ENCODE results near the gene MTURN.

MTURN gene

DNA sequence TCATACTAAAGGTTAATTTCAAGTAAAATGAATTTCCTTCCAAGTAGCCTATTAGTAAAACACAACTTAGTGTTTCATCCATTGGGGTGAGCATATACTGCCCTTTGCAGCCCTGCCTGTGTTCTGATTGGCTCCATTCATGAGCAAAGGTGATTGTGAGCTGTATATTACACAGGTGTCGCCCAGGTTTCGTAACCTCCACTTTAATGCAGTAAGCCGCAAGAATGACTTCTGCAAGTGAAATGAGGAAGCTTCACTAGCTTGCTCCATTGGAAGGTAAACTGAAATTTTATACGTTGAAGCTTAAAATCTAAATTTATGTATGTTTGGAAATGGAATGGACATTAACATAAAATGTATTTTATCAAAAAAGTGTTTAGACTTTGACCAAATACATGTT lies 24.4 kb downstream of the MTURN start:
- no peak overlapping the region for H4K8ac ChIP-seq (ENCODE audit: low read length)
- H2BK5ac ChIP-seq (ENCODE audit: low read depth, low read length, poor library complexity, severe bottlenecking) = no peak overlapping the region

DNA sequence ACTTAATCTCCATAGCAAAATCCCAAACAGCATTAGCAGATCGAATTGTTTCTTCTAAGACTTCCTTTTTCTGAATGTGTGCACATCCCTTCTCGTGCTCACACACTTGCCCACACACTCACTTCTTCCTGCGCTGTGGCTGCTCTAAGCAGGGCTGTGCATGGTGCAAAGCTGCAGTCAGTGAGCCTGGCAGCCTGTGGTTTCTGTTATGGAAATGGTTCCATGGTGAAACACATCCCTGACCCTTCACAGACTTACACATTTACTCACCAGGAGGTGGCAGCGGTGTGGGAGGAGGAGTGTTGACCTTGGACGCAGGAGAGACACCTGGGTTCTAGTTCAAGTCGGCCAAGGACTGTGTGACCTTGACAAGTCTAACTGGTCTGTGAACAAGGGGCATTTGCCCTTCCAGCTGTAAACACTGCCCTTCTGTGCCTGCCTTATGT lies 24.9 kb downstream of the MTURN start:
- 78% methylated on average over 5 of the region's 6 CpGs for WGBS
- H4K91ac ChIP-seq (ENCODE audit: low read length) = no peak overlapping the region
- no peak overlapping the region for H3K18ac ChIP-seq (ENCODE audit: low read depth in 1 of 2, low read length in 2 of 2)
- peaks cover 13% of the 10 kb centered on the region for H3K4me1 ChIP-seq (ENCODE audit: control insufficient read depth, insufficient read depth, low read depth, low read length)
- peak; percentile 45 for DNase-seq
- peaks cover 3 to 29% of the 10 kb centered on the region in 2 experiments for H3K36me3 ChIP-seq (ENCODE audit: control insufficient read depth in 1 of 2, insufficient read depth in 2 of 2, low read depth in 1 of 2, low read length in 2 of 2)
- peaks cover 1% of the 10 kb centered on the region for H3K79me1 ChIP-seq (replicated peaks; ENCODE audit: low read length, poor library complexity, severe bottlenecking)
- no peaks in the 10 kb centered on the region for H3K27me3 ChIP-seq (ENCODE audit: control insufficient read depth in 1 of 2, insufficient read depth in 1 of 2, low read length in 2 of 2)
- no peak overlapping the region for H2AFZ ChIP-seq (ENCODE audit: low read depth, low read length)
- no peak overlapping the region for H2BK120ac ChIP-seq (ENCODE audit: low read depth, low read length)
- H3K4ac ChIP-seq (ENCODE audit: low read depth in 1 of 2, low read length in 2 of 2) = no peak overlapping the region
- H2BK12ac ChIP-seq (ENCODE audit: low read length in 2 of 2) = no peak overlapping the region
- H3K9me3 ChIP-seq (ENCODE audit: control insufficient read depth, low read length) = no peaks in the 10 kb centered on the region
- H2BK15ac ChIP-seq (ENCODE audit: low read depth, poor library complexity, severe bottlenecking) = no peak overlapping the region
- no peak overlapping the region for H3K9ac ChIP-seq (ENCODE audit: low read length)
- H2AK5ac ChIP-seq (ENCODE audit: low read length, severe bottlenecking) = no peak overlapping the region
- no peak overlapping the region for H4K8ac ChIP-seq (ENCODE audit: low read length)
- no peak overlapping the region for H3K14ac ChIP-seq (ENCODE audit: low read length in 2 of 2)
- no peak overlapping the region for H2BK5ac ChIP-seq (ENCODE audit: low read depth, low read length, poor library complexity, severe bottlenecking)
- H3K4me3 ChIP-seq (ENCODE audit: insufficient read depth in 1 of 2, low read depth in 1 of 2, low read length in 2 of 2) = no peak overlapping the region
- no peak overlapping the region for H3K4me2 ChIP-seq (ENCODE audit: low read length, poor library complexity, severe bottlenecking)
- no peak overlapping the region for H3K23ac ChIP-seq (ENCODE audit: low read length in 2 of 2)
- no peak overlapping the region for H3K27ac ChIP-seq (ENCODE audit: low read length, poor library complexity, severe bottlenecking)

More for the DNA sequence above, 24.4 kb downstream of the MTURN start:
- Histone ChIP-seq H3K4ac (ENCODE audit: low read depth in 1 of 2, low read length in 2 of 2) (no peak overlapping the region), H2AK5ac (ENCODE audit: low read length, severe bottlenecking) (no peak overlapping the region), H4K91ac (ENCODE audit: low read length) (no peak overlapping the region), H3K9ac (ENCODE audit: low read length) (no peak overlapping the region), H3K36me3 (ENCODE audit: control insufficient read depth in 1 of 2, insufficient read depth in 2 of 2, low read depth in 1 of 2, low read length in 2 of 2) (peaks cover 3 to 34% of the 10 kb centered on the region in 2 experiments), H3K18ac (ENCODE audit: low read depth in 1 of 2, low read length in 2 of 2) (no peak overlapping the region), H3K27me3 (ENCODE audit: control insufficient read depth in 1 of 2, insufficient read depth in 1 of 2, low read length in 2 of 2) (no peaks in the 10 kb centered on the region), H2BK15ac (ENCODE audit: low read depth, poor library complexity, severe bottlenecking) (no peak overlapping the region), H2AFZ (ENCODE audit: low read depth, low read length) (no peak overlapping the region), H3K14ac (ENCODE audit: low read length in 2 of 2) (no peak overlapping the region), H3K79me1 (replicated peaks; ENCODE audit: low read length, poor library complexity, severe bottlenecking) (peaks cover 1% of the 10 kb centered on the region), H2BK120ac (ENCODE audit: low read depth, low read length) (no peak overlapping the region), H3K4me3 (ENCODE audit: insufficient read depth in 1 of 2, low read depth in 1 of 2, low read length in 2 of 2) (no peak overlapping the region), H3K23ac (ENCODE audit: low read length in 2 of 2) (no peak overlapping the region), H3K4me1 (ENCODE audit: control insufficient read depth, insufficient read depth, low read depth, low read length) (peaks cover 13% of the 10 kb centered on the region), H3K27ac (ENCODE audit: low read length, poor library complexity, severe bottlenecking) (no peak overlapping the region), H3K4me2 (ENCODE audit: low read length, poor library complexity, severe bottlenecking) (no peak overlapping the region), H3K9me3 (ENCODE audit: control insufficient read depth, low read length) (no peaks in the 10 kb centered on the region), H2BK12ac (ENCODE audit: low read length in 2 of 2) (no peak overlapping the region)
- 93% methylated on average over 3 of the region's 4 CpGs for WGBS
- DNase-seq = no peak

DNA sequence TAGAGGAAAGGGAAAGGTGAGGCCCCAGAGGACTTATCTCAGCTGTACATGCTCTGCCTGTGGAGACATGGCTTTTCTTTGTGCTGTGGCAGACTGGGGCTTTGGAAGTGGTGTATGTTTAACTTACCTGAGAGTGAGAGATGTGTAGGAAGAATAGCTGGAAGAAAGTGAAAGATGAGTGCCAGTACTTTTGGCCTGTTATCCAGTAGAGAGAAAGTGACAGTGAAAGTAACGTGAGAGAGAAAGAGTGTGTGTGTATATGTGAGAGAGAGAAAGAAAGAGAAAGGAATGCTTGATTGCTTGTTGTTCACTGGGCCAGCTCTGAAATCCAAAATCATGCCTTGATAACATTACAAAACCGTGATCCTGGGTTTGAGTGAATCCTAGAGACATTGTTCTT lies 25.5 kb downstream of the MTURN start:
- Histone ChIP-seq H3K79me1 (replicated peaks; ENCODE audit: low read length, poor library complexity, severe bottlenecking) (peaks cover 1% of the 10 kb centered on the region), H3K18ac (ENCODE audit: low read depth in 1 of 2, low read length in 2 of 2) (no peak overlapping the region), H3K27me3 (ENCODE audit: control insufficient read depth in 1 of 2, insufficient read depth in 1 of 2, low read length in 2 of 2) (no peaks in the 10 kb centered on the region), H2BK120ac (ENCODE audit: low read depth, low read length) (no peak overlapping the region), H2BK5ac (ENCODE audit: low read depth, low read length, poor library complexity, severe bottlenecking) (no peak overlapping the region), H3K4ac (ENCODE audit: low read depth in 1 of 2, low read length in 2 of 2) (no peak overlapping the region), H3K9me3 (ENCODE audit: control insufficient read depth, low read length) (no peaks in the 10 kb centered on the region), H3K27ac (ENCODE audit: low read length, poor library complexity, severe bottlenecking) (no peak overlapping the region), H3K4me1 (ENCODE audit: control insufficient read depth, insufficient read depth, low read depth, low read length) (peaks cover 13% of the 10 kb centered on the region), H3K4me3 (ENCODE audit: insufficient read depth in 1 of 2, low read depth in 1 of 2, low read length in 2 of 2) (no peak overlapping the region), H4K91ac (ENCODE audit: low read length) (no peak overlapping the region), H3K4me2 (ENCODE audit: low read length, poor library complexity, severe bottlenecking) (no peak overlapping the region), H2AK5ac (ENCODE audit: low read length, severe bottlenecking) (no peak overlapping the region), H4K8ac (ENCODE audit: low read length) (no peak overlapping the region), H3K14ac (ENCODE audit: low read length in 2 of 2) (no peak overlapping the region), H3K36me3 (ENCODE audit: control insufficient read depth in 1 of 2, insufficient read depth in 2 of 2, low read depth in 1 of 2, low read length in 2 of 2) (peaks cover 3 to 24% of the 10 kb centered on the region in 2 experiments), H2BK12ac (ENCODE audit: low read length in 2 of 2) (no peak overlapping the region), H2BK15ac (ENCODE audit: low read depth, poor library complexity, severe bottlenecking) (no peak overlapping the region), H3K23ac (ENCODE audit: low read length in 2 of 2) (no peak overlapping the region), H2AFZ (ENCODE audit: low read depth, low read length) (no peak overlapping the region), H3K9ac (ENCODE audit: low read length) (no peak overlapping the region)
- no peak for DNase-seq
- 89% methylated on average over 2 of the region's 2 CpGs for WGBS

DNA sequence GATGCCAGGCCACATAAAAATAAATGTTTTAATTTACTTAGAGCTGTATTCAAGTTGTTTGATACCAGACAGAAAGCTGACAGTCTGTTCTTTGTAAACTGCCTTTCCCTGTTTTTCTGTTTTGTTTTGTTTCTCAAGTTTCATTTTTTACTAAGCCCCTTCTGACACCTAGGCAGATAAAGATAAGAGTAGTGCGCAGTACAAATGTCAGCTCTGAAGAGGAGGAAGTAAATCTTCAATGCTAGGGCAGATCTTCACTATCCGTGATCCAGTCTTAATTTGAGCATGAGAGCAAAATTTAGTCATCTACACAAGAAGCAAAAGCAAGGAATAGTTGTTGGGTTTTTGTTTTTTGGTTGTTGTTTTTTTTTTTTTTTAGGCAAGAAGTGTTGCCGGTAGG lies 27.3 kb downstream of the MTURN start:
- 86% methylated on average over 2 of the region's 3 CpGs for WGBS
- no peak overlapping the region for H3K4ac ChIP-seq (ENCODE audit: low read depth in 1 of 2, low read length in 2 of 2)
- H3K4me2 ChIP-seq (ENCODE audit: low read length, poor library complexity, severe bottlenecking) = no peak overlapping the region

More for the DNA sequence above, 27.3 kb downstream of the MTURN start:
- Histone ChIP-seq H2AFZ (ENCODE audit: low read depth, low read length) (no peak overlapping the region), H2BK15ac (ENCODE audit: low read depth, poor library complexity, severe bottlenecking) (no peak overlapping the region), H3K9ac (ENCODE audit: low read length) (peak overlapping the region; percentile 61), H3K14ac (ENCODE audit: low read length in 2 of 2) (no peak overlapping the region), H3K36me3 (ENCODE audit: control insufficient read depth in 1 of 2, insufficient read depth in 2 of 2, low read depth in 1 of 2, low read length in 2 of 2) (peaks cover 3 to 18% of the 10 kb centered on the region in 2 experiments), H3K27me3 (ENCODE audit: control insufficient read depth in 1 of 2, insufficient read depth in 1 of 2, low read length in 2 of 2) (no peaks in the 10 kb centered on the region), H2BK5ac (ENCODE audit: low read depth, low read length, poor library complexity, severe bottlenecking) (no peak overlapping the region), H3K27ac (ENCODE audit: low read length, poor library complexity, severe bottlenecking) (no peak overlapping the region), H3K18ac (ENCODE audit: low read depth in 1 of 2, low read length in 2 of 2) (no peak overlapping the region), H3K23ac (ENCODE audit: low read length in 2 of 2) (no peak overlapping the region), H3K4me3 (ENCODE audit: insufficient read depth in 1 of 2, low read depth in 1 of 2, low read length in 2 of 2) (no peak overlapping the region), H3K9me3 (ENCODE audit: control insufficient read depth, low read length) (no peaks in the 10 kb centered on the region), H3K4me1 (ENCODE audit: control insufficient read depth, insufficient read depth, low read depth, low read length) (peaks cover 13% of the 10 kb centered on the region), H2AK5ac (ENCODE audit: low read length, severe bottlenecking) (no peak overlapping the region), H4K91ac (ENCODE audit: low read length) (no peak overlapping the region), H4K8ac (ENCODE audit: low read length) (no peak overlapping the region), H2BK120ac (ENCODE audit: low read depth, low read length) (no peak overlapping the region), H2BK12ac (ENCODE audit: low read length in 2 of 2) (no peak overlapping the region), H3K79me1 (replicated peaks; ENCODE audit: low read length, poor library complexity, severe bottlenecking) (peaks cover 1% of the 10 kb centered on the region)
- no peak for DNase-seq

Measured in mesenchymal stem cell (in vitro differentiated cells and primary cell).